HG03139 (cell line): Measurements from ENCODE around the gene SYNM.

Source experiments
- ATAC-seq: cut with Tn5 transposase; IDR thresholded peaks from one replicate; pipeline ENCODE4 v1.9.1; 2021; ENCODE audit not compliant: unreplicated experiment

The SYNM gene

GRCh38 chr15:99121691-99122410 lies 17.0 kb downstream of the SYNM start:
- ATAC-seq = no peak

- ATAC-seq = no peak
Measured at GRCh38 chr15:99122831-99123712, 18.2 kb downstream of the SYNM start.

GRCh38 chr15:99123713-99124451 lies 19.0 kb downstream of the SYNM start:
- ATAC-seq = no peak

DNA sequence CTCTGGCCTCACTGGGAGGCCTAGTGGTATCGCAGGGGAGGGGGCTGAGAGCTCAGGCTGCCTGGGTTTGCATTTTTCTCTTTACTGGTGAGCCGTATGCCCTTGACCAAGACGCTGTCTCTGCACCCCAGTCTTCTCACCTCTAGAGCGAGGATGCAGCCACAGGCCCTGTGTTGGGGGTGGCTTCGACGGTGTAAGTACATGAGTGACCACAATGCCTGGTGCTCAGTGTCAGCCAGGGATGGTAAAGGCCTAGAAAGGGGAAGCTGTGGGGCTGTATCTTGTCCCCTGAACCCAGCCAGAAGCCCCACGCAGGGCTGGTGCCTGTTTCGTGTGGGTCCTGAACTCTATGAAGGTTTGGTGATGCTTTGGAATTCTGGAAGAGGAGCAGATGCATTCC lies 19.8 kb downstream of the SYNM start:
- no peak for ATAC-seq

- no peak for ATAC-seq
Measured at GRCh38 chr15:99125061-99125891, 20.4 kb downstream of the SYNM start.

DNA sequence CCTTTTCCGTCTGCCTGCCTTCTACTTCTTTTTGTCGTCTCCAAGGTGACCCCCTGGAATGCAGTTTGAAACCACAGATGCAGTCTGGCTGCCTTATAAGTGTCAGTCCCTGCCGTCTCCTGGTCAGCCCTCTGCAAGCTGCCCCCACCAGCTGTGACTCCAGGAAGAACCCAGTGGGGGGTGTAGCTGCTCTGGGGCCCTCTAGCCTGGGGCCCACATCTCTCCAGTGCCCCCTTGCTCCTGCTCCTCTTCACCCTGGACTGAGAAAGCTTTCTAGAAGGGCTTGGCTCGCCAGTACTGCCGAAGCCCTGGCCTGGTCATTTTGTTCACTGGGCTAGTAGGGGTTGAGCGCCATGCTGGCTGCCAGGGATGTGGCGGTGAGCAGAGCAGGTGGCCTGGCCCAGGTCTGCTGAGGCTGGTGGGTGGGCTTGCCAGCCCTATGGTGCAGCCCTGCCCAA lies 21.3 kb downstream of the SYNM start:
- ATAC-seq = no peak

GRCh38 chr15:99126930-99127329 lies 22.1 kb downstream of the SYNM start:
- no peak for ATAC-seq

DNA sequence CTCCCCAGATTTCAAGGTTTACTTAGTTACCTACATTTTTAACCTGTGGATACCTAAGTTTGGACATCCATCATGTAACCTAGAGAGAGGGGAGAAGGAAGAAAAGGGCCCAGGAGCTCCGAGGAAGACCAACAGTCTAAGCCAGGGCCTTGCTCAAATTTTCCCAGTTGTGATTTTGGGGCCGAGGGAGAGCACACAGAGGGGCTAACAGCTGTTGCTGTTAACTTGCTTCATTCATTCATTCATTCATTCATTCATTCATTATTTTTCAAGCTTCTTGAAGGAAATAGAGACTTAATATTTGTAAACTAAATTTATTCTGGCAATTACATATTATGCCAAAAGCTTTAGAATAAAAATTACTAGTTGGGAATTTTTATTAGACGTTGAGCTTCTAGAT lies 22.9 kb downstream of the SYNM start:
- ATAC-seq = no peak

GRCh38 chr15:99128411-99128810 lies 23.5 kb downstream of the SYNM start:
- ATAC-seq = no peak

DNA sequence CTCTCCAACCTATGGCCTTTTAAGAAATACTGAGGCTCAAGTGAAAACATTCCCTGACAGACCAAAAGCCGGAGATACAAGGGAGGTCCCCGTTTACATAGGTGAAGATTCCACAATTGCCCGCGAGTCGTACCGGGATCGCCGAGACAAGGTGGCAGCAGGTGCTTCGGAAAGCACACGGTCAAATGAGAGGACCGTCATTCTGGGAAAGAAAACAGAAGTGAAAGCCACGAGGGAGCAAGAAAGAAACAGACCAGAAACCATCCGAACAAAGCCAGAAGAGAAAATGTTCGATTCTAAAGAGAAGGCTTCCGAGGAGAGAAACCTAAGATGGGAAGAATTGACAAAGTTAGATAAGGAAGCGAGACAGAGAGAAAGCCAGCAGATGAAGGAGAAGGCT lies 24.8 kb downstream of the SYNM start:
- ATAC-seq = no peak

- ATAC-seq = no peak
Measured at GRCh38 chr15:99130314-99130713, 25.4 kb downstream of the SYNM start.

DNA sequence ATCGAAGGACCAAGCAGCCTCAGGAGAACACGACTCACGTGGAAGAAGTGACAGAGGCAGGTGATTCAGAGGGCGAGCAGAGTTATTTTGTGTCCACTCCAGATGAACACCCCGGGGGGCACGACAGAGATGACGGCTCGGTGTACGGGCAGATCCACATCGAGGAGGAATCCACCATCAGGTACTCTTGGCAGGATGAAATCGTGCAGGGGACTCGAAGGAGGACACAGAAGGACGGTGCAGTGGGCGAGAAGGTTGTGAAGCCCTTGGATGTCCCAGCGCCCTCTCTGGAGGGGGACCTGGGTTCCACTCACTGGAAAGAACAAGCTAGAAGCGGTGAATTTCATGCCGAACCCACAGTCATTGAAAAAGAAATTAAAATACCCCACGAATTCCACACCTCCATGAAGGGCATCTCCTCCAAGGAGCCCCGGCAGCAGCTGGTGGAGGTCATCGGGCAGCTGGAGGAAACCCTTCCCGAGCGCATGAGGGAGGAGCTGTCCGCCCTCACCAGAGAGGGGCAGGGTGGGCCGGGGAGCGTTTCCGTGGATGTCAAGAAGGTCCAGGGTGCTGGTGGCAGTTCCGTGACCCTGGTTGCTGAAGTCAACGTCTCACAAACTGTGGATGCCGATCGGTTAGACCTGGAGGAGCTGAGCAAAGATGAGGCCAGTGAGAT lies 26.0 kb downstream of the SYNM start:
- no peak for ATAC-seq

DNA sequence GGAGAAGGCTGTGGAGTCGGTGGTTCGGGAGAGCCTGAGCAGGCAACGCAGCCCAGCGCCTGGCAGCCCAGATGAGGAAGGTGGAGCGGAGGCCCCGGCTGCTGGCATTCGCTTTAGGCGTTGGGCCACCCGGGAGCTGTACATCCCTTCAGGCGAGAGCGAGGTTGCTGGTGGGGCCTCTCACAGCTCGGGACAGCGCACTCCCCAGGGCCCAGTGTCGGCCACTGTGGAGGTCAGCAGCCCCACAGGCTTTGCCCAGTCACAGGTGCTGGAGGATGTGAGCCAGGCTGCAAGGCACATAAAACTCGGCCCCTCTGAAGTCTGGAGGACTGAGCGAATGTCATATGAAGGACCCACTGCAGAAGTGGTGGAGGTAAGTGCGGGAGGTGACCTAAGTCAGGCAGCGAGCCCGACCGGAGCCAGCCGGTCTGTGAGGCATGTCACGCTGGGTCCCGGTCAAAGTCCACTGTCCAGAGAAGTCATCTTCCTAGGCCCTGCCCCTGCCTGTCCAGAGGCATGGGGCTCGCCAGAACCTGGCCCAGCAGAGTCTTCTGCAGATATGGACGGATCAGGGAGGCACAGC lies 26.7 kb downstream of the SYNM start:
- no peak for ATAC-seq

DNA sequence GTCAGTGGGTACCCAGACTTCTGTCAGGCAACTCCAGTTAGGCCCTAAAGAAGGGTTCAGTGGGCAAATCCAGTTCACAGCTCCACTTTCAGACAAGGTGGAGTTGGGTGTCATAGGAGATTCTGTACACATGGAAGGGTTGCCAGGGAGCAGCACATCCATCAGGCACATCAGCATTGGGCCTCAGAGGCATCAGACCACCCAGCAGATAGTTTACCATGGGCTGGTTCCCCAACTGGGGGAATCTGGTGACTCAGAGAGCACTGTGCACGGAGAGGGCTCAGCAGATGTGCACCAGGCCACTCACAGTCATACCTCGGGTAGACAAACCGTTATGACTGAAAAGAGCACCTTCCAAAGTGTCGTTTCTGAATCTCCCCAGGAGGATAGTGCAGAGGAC lies 27.2 kb downstream of the SYNM start:
- no peak for ATAC-seq

- ATAC-seq = no peak
Measured at GRCh38 chr15:99132634-99133287, 27.9 kb downstream of the SYNM start.

DNA sequence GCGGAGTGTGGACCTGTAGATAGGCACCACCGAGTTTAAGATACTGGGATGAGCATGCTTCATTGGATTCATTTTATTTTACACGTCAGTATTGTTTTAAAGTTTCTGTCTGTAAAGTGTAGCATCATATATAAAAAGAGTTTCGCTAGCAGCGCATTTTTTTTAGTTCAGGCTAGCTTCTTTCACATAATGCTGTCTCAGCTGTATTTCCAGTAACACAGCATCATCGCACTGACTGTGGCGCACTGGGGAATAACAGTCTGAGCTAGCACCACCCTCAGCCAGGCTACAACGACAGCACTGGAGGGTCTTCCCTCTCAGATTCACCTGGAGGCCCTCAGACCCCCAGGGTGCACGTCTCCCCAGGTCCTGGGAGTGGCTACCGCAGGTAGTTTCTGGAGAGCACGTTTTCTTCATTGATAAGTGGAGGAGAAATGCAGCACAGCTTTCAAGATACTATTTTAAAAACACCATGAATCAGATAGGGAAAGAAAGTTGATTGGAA lies 29.5 kb downstream of the SYNM start:
- ATAC-seq = no peak

DNA sequence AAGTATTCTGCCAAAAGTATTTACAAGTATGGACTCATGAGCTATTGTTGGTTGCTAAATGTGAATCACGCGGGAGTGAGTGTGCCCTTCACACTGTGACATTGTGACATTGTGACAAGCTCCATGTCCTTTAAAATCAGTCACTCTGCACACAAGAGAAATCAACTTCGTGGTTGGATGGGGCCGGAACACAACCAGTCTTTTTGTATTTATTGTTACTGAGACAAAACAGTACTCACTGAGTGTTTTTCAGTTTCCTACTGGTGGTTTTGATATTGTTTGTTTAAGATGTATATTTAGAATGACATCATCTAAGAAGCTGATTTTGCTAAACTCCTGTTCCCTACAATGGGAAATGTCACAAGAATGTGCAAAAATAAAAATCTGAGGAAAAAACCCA lies 30.3 kb downstream of the SYNM start:
- no peak for ATAC-seq

- ATAC-seq = no peak
Measured at GRCh38 chr15:99137111-99137546, 32.2 kb downstream of the SYNM start.

DNA sequence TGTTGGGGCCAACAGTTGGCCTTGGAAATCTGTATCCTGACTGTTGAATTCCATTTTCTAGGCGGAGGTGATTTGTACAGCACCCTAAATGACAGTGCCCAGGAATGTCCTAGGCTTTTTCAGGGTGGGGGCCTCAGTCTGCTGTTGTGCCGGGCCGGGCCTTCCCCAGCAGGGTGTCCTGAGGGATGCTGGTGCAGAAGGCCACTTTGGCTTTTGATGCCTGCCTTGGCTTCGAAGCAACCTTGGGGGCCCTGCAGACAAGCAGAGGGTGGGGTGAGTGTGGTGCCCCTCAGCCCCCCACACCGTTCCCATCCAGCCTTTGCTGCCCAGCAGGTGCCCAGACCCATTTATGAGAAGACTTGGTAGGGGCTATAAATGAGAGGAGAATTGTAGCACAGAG lies 33.0 kb downstream of the SYNM start:
- ATAC-seq = no peak
